ENCODE results near the gene PPP1R15A.
"Not testable (repeated sequence)": the region's sequence is repeated elsewhere in the genome, so short reads cannot be mapped to it uniquely, and the experiment has no call there.

PPP1R15A gene

DNA sequence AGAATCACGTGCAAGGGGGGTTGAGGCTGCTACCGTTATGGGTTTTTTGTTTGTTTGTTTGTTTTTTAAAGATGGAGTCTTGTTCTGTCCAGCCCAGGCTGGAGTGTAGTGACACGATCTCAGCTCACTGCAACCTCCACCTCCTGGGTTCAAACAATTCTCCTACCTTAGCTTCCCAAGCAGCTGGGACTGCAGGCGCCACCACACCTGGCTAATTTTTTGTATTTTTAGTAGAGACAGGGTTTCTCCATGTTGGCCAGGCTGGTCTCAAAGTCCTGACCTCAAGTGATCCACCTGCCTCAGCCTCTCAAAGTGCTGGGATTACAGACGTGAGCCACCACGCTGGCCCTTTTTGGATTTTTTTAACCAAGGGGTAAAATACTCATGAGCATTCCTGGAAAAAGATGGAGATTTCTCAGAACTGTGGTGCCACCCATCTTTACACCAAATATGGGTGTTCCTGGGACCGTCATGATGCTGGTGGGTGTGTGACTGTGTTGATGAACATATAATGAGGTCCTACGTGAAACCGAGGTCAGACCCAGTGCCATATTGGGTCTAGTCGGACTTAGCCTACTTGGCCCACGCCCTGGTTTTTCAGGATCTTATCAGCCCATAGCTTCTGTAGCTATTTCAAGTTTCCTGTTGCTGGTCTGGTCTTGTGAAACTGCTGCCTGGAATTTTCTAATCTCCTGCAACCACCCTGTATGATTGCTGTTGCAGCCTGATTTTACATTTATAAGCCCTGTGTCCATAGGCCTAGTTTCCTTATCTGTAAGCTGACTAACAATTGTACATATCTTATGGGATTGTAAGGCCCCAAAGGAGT is 6.2 kb downstream of the PPP1R15A start:
- ATAC-seq, result no peak
- TF ChIP-seq, protein P1, sequence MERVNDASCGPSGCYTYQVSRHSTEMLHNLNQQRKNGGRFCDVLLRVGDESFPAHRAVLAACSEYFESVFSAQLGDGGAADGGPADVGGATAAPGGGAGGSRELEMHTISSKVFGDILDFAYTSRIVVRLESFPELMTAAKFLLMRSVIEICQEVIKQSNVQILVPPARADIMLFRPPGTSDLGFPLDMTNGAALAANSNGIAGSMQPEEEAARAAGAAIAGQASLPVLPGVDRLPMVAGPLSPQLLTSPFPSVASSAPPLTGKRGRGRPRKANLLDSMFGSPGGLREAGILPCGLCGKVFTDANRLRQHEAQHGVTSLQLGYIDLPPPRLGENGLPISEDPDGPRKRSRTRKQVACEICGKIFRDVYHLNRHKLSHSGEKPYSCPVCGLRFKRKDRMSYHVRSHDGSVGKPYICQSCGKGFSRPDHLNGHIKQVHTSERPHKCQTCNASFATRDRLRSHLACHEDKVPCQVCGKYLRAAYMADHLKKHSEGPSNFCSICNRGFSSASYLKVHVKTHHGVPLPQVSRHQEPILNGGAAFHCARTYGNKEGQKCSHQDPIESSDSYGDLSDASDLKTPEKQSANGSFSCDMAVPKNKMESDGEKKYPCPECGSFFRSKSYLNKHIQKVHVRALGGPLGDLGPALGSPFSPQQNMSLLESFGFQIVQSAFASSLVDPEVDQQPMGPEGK (CRISPR knock-in tag; IDR thresholded peaks at IDR 0.05; ENCODE audit: borderline replicate concordance), result no peak
- TF ChIP-seq GLIS3 (CRISPR knock-in tag; IDR thresholded peaks at IDR 0.05) (no peak), OSR1 (CRISPR knock-in tag; IDR thresholded peaks at IDR 0.05) (no peak), TOX (CRISPR knock-in tag; IDR thresholded peaks at IDR 0.05; ENCODE audit: borderline replicate concordance) (no peak), PPARA (CRISPR knock-in tag; IDR thresholded peaks at IDR 0.05; ENCODE audit: borderline replicate concordance) (no peak), ZNF8 (CRISPR knock-in tag; IDR thresholded peaks at IDR 0.05) (no peak), ZNF565 (CRISPR knock-in tag; conservative IDR thresholded peaks at IDR 0.05; ENCODE audit: low read depth) (no peak), CSDC2 (CRISPR knock-in tag; IDR thresholded peaks at IDR 0.05) (no peak), ISL1 (CRISPR knock-in tag; IDR thresholded peaks at IDR 0.05) (no peak), TCF4 (CRISPR knock-in tag; IDR thresholded peaks at IDR 0.05; ENCODE audit: borderline replicate concordance) (no peak)

DNA sequence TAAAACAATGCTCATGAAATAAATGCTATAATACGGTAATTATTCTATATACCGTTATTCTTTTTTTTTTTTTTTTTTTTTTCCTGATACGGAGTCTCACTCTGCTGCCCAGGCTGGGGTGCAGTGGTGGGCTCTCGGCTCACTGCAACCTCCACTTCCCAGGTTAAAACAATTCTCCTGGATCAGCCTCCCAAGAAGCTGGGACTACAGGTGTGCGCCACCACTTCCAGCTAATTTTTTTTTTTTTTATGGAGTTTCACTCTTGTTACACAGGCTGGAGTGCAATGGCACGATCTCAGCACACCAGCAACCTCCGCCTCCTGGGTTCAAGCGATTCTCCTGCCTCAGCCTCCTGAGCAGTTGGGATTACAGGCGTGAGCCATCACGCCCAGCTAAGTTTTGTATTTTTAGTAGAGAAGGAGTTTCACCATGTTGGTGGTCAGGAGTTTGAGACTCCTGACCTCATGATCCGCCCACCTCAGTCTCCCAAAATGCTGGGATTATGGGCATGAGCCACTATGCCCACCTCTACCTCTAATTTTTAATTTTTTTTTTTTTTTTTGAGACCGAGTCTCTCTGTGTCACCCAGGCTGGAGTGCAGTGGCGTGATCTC is 6.9 kb downstream of the PPP1R15A start:
- ATAC-seq, result no peak; the same call in 2 of the 3 replicates
- TF ChIP-seq, protein P2, sequence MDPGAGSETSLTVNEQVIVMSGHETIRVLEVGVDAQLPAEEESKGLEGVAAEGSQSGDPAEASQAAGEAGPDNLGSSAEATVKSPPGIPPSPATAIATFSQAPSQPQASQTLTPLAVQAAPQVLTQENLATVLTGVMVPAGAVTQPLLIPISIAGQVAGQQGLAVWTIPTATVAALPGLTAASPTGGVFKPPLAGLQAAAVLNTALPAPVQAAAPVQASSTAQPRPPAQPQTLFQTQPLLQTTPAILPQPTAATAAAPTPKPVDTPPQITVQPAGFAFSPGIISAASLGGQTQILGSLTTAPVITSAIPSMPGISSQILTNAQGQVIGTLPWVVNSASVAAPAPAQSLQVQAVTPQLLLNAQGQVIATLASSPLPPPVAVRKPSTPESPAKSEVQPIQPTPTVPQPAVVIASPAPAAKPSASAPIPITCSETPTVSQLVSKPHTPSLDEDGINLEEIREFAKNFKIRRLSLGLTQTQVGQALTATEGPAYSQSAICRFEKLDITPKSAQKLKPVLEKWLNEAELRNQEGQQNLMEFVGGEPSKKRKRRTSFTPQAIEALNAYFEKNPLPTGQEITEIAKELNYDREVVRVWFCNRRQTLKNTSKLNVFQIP (CRISPR knock-in tag; IDR thresholded peaks at IDR 0.05; ENCODE audit: borderline replicate concordance, low read depth), result no peak
- TF ChIP-seq, protein P3, sequence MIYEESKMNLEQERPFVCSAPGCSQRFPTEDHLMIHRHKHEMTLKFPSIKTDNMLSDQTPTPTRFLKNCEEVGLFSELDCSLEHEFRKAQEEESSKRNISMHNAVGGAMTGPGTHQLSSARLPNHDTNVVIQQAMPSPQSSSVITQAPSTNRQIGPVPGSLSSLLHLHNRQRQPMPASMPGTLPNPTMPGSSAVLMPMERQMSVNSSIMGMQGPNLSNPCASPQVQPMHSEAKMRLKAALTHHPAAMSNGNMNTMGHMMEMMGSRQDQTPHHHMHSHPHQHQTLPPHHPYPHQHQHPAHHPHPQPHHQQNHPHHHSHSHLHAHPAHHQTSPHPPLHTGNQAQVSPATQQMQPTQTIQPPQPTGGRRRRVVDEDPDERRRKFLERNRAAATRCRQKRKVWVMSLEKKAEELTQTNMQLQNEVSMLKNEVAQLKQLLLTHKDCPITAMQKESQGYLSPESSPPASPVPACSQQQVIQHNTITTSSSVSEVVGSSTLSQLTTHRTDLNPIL (CRISPR knock-in tag; IDR thresholded peaks at IDR 0.05; ENCODE audit: low read depth), result no peak
- no peak for TF ChIP-seq ZNF565 (CRISPR knock-in tag; conservative IDR thresholded peaks at IDR 0.05; ENCODE audit: low read depth)
- no peak for TF ChIP-seq ESRRG (CRISPR knock-in tag; IDR thresholded peaks at IDR 0.05)
- TF ChIP-seq BACH2 (CRISPR knock-in tag; IDR thresholded peaks at IDR 0.05; ENCODE audit: borderline replicate concordance), result no peak
- no peak for TF ChIP-seq ZNF8 (CRISPR knock-in tag; IDR thresholded peaks at IDR 0.05)
- no peak for TF ChIP-seq TOX (CRISPR knock-in tag; IDR thresholded peaks at IDR 0.05; ENCODE audit: borderline replicate concordance)
- TF ChIP-seq ZC3H10 (CRISPR knock-in tag; IDR thresholded peaks at IDR 0.05), result no peak
- TF ChIP-seq RARB (CRISPR knock-in tag; IDR thresholded peaks at IDR 0.05), result no peak
- TF ChIP-seq SNAI2 (CRISPR knock-in tag; IDR thresholded peaks at IDR 0.05), result no peak
- no peak for TF ChIP-seq TCF4 (CRISPR knock-in tag; IDR thresholded peaks at IDR 0.05; ENCODE audit: borderline replicate concordance)

DNA sequence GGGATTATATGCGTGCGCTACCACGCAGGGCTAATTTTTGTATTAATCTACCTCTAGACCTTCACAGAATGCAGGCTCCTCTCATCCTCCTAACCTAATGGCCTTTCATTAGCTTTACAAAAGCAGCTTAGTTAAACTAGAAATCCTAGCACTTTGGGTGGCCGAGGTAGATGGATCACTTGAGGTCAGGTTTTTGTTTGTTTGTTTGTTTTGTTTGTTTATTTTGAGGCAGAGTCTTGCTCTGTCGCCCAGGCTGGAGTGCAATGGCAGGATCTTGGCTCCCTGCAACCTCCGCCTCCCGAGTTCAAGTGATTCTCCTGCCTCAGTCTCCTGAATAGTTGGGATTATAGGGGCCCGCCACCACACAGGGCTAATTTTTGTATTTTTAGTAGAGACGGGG is 7.5 kb downstream of the PPP1R15A start:
- not testable (repeated sequence) for ATAC-seq

DNA sequence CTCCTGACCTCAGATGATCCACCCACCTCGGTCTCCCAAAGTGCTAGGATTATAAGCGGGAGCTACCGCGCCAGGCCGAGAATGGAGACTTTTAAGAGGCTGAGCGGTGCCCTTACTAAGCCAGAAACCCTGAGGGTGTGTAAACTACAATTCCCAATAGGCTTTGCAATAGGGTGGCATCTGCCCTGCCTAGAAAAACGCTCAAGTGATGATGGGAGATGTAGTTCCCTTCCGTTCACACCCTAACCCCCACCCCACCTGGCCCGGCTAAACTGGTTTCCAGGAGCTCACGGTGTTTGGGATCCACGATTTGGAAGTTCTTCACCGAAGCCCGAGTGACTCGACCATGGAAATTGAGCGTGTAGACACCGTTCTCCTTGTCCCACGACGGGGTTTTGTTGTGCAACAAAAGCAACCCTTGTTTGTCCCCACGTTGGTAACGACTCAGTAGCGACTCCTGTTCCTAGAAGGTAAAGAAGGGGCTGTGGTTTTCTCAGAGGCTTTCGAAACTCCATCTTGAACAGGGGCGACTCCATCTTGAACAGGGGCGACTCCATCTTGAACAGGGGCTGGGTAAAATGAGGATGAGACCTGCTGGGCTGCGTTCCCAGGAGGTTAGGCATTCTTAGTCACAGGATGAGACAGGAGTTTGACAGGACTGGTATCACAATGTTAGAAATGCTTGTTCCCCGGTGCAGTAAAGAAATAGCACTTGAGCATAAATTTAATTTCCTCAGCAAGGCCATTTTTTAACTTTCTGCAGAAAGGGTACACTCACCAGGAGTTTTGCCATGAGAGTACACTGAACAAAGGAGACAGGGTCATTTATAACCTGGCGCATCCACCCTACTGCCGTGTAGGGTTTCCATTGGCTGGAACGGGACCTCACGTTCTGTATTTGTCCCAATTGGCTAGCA is 9.8 kb downstream of the PPP1R15A start:
- ATAC-seq, result peak; percentile 41
- TF ChIP-seq GLIS3 (CRISPR knock-in tag; IDR thresholded peaks at IDR 0.05) (no peak), ZFP3 (CRISPR knock-in tag; IDR thresholded peaks at IDR 0.05) (no peak), ZNF70 (CRISPR knock-in tag; IDR thresholded peaks at IDR 0.05) (no peak), ZFP30 (CRISPR knock-in tag; IDR thresholded peaks at IDR 0.05) (no peak), BACH2 (CRISPR knock-in tag; IDR thresholded peaks at IDR 0.05; ENCODE audit: borderline replicate concordance) (no peak), ESRRG (CRISPR knock-in tag; IDR thresholded peaks at IDR 0.05) (no peak)
- TF ChIP-seq, protein P1 (CRISPR knock-in tag; IDR thresholded peaks at IDR 0.05; ENCODE audit: borderline replicate concordance), result no peak
- TF ChIP-seq, protein P4, sequence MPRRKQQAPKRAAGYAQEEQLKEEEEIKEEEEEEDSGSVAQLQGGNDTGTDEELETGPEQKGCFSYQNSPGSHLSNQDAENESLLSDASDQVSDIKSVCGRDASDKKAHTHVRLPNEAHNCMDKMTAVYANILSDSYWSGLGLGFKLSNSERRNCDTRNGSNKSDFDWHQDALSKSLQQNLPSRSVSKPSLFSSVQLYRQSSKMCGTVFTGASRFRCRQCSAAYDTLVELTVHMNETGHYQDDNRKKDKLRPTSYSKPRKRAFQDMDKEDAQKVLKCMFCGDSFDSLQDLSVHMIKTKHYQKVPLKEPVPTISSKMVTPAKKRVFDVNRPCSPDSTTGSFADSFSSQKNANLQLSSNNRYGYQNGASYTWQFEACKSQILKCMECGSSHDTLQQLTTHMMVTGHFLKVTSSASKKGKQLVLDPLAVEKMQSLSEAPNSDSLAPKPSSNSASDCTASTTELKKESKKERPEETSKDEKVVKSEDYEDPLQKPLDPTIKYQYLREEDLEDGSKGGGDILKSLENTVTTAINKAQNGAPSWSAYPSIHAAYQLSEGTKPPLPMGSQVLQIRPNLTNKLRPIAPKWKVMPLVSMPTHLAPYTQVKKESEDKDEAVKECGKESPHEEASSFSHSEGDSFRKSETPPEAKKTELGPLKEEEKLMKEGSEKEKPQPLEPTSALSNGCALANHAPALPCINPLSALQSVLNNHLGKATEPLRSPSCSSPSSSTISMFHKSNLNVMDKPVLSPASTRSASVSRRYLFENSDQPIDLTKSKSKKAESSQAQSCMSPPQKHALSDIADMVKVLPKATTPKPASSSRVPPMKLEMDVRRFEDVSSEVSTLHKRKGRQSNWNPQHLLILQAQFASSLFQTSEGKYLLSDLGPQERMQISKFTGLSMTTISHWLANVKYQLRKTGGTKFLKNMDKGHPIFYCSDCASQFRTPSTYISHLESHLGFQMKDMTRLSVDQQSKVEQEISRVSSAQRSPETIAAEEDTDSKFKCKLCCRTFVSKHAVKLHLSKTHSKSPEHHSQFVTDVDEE (CRISPR knock-in tag; IDR thresholded peaks at IDR 0.05), result no peak

Measured in SK-N-SH treated with all-trans-retinoic acid at 6 μM for 48 hours (cell line).